Raji (cell line): ENCODE results near the gene SERPINA3.

ENCODE experiments used
- POLR2A ChIP-seq: IDR thresholded peaks from 2 replicates; pipeline ENCODE4 v1.6.1; 2011; ENCODE audit warnings: low read depth, low read length, control low read depth; ENCODE audit not compliant: insufficient read depth

The SERPINA3 gene

GRCh38 chr14:94581127-94581999 lies 30.8 kb upstream of the SERPINA3 start, which contains the start of gene SERPINA5:
TSS of gene SERPINA5 (plus strand) at chr14:94581426. CDS start at chr14:94587363, 5,937 bp downstream.
- no peak for TF ChIP-seq POLR2A

DNA sequence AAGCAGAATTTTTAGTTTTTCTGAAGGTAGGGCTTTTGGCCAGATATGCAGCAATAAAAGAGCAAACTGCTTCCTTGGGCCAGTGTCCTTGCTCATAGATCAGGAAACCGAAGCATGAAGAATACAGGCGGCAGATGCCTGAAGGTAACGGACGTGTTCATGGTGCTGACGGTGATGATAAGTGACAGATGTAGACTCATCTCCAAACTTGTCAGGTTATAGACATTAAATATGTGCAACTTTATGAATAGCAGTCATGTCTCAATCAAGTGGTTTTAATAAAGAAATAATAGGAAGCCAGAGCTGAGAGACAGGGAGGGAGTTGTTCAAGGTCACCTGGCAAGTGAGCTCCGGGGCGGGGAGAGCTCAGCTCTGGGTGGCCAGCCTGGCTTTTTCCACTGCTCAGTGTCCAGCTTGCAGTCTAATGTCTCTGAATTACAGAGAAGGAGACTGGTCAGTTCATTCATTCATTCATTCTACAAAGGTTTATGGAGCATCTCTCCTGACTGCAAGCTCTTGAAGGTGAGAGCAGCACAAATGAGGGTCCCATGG lies 29.9 kb upstream of the SERPINA3 start:
- no peak for TF ChIP-seq POLR2A

DNA sequence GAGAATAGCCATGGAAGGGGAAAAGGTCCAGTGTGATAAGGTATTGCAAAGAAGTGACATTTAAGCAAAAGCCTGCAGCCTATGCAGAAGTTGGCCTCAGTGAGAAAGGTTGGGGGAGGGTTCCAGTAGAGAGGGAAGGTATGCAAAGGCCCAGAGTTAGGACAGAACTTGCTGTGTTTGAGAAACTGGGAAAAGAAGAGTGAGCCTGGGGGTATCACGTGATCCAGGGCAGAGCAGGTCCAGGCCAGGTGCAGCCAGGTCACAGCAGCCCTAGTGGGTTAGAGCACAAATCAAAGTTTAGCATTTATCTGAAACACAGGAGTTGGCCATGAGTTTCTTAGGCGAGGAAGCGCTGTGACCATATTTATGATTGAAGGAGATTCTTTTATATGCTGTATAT lies 29.3 kb upstream of the SERPINA3 start:
- TF ChIP-seq POLR2A: no peak

- TF ChIP-seq POLR2A: no peak
These were observed 28.6 kb upstream of the SERPINA3 start for GRCh38 chr14:94583557-94583956.

- no peak for TF ChIP-seq POLR2A
These were observed 27.5 kb upstream of the SERPINA3 start for GRCh38 chr14:94584591-94585280.

- TF ChIP-seq POLR2A: no peak
These were observed 25.6 kb upstream of the SERPINA3 start for GRCh38 chr14:94586635-94587034.

- no peak for TF ChIP-seq POLR2A
These were observed 23.9 kb upstream of the SERPINA3 start for GRCh38 chr14:94588311-94588710.

DNA sequence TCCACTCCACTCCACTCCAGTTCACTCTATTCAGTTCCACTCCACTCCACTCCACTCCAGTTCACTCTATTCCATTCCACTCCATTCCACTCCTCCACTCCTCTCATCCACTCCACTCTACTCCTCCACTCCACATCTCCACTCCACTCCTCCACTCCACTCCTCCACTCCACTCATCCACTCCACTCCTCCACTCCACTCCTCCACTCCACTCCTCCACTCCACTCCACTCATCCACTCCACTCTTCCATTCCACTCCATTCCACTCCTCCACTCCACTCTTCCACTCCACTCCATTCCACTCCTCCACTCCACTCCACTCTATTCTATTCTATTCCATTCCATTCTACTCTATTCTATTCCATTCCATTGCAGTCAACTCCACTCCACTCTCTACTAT lies 21.1 kb upstream of the SERPINA3 start:
- TF ChIP-seq POLR2A: no peak

DNA sequence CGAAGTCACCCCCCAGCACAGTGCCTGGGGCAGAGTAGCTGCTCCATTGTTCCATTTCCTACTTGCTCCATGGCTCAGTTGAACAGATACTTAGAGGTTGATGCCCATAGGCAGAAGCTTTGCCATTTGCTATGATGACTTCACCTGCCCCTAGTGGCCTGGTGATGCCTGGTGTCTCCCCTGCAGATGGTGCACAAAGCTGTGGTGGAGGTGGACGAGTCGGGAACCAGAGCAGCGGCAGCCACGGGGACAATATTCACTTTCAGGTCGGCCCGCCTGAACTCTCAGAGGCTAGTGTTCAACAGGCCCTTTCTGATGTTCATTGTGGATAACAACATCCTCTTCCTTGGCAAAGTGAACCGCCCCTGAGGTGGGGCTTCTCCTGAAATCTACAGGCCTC lies 20.3 kb upstream of the SERPINA3 start:
- TF ChIP-seq POLR2A: no peak

DNA sequence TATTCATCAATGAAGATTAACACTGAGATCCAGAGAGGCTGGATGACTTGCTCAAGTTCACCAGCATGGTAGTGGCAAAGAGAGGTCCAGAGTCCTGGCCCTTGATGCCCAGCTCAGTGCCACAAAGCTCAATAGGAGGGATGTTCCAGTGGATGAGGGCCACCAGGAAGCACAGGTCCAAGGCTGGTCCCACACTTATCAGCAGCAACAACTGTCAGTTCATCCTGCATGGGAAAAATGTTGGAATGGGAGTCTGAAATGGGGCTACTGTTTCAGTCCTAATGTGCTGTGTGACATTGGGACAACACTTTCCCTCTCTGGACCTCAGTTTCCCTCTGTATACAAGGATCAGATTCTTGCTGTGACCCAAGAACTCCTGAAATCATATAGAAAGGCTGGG lies 19.7 kb upstream of the SERPINA3 start:
- TF ChIP-seq POLR2A: no peak

GRCh38 chr14:94593376-94593748 lies 18.8 kb upstream of the SERPINA3 start:
- TF ChIP-seq POLR2A: no peak

GRCh38 chr14:94593749-94594431 lies 18.3 kb upstream of the SERPINA3 start:
- no peak for TF ChIP-seq POLR2A

DNA sequence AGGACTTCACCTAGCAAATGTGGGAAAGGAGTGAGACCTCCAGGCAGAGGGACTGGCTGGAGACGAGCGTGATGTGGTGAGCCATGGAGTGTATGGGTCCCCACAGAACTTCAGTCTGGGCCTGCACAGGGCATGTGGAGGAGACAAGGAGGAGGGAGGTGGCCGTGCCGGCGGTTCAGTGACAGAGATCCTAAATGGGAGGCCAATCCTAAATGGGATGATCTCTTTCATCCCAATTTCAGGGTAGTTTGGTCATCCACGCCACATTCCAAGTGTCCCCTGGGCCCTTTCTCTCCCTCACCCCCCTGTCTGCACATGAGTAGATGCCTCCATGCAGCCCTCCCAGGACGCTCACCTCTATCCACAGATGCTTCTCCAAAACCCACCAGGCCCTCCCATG lies 17.8 kb upstream of the SERPINA3 start:
- no peak for TF ChIP-seq POLR2A

GRCh38 chr14:94595912-94596311 lies 16.3 kb upstream of the SERPINA3 start:
- no peak for TF ChIP-seq POLR2A

GRCh38 chr14:94596361-94596760 lies 15.8 kb upstream of the SERPINA3 start:
- TF ChIP-seq POLR2A: no peak
